Stimulated activated CD8-positive, alpha-beta memory T cell treated with anti-CD3 and anti-CD28 coated beads, Interleukin-12 subunit alpha, Interleukin-12 subunit beta, amount 100 ng/mL, for 4 hours (primary cell): Measurements from ENCODE around the gene CCDC88C.

Experiments
- DNase-seq: peaks from one replicate; pipeline ENCODE4 v3.0.0-alpha.2; 2020; ENCODE audit warnings: low read depth

The CCDC88C gene

GRCh38 chr14:91326514-91327249 lies 90.9 kb downstream of the CCDC88C start:
- DNase-seq, result no peak

- no peak for DNase-seq
Measured at GRCh38 chr14:91324606-91325575, 92.7 kb downstream of the CCDC88C start.

GRCh38 chr14:91323671-91324605 lies 93.7 kb downstream of the CCDC88C start:
- DNase-seq, result peak; percentile 81

GRCh38 chr14:91323031-91323430 lies 94.6 kb downstream of the CCDC88C start:
- no peak for DNase-seq

- no peak for DNase-seq
Measured at GRCh38 chr14:91322623-91323022, 95.0 kb downstream of the CCDC88C start.

- no peak for DNase-seq
Measured at GRCh38 chr14:91321131-91321530, 96.5 kb downstream of the CCDC88C start.

- no peak for DNase-seq
Measured at GRCh38 chr14:91320266-91320665, 97.4 kb downstream of the CCDC88C start.

- DNase-seq, result no peak
Measured at GRCh38 chr14:91318911-91319310, 98.7 kb downstream of the CCDC88C start.

- peak; percentile 67 for DNase-seq
Measured at GRCh38 chr14:91317381-91318308, 100.0 kb downstream of the CCDC88C start.

GRCh38 chr14:91316761-91317160 lies 100.9 kb downstream of the CCDC88C start:
- DNase-seq, result no peak

- DNase-seq, result peak; percentile 67
Measured at GRCh38 chr14:91315844-91316267, 101.8 kb downstream of the CCDC88C start.

GRCh38 chr14:91313852-91314251 lies 103.8 kb downstream of the CCDC88C start:
- DNase-seq, result no peak

- DNase-seq, result no peak
Measured at GRCh38 chr14:91313154-91313850, 104.3 kb downstream of the CCDC88C start.

- no peak for DNase-seq
Measured at GRCh38 chr14:91311284-91311662, 106.3 kb downstream of the CCDC88C start.

GRCh38 chr14:91310606-91311283 lies 106.9 kb downstream of the CCDC88C start:
- DNase-seq, result no peak

GRCh38 chr14:91309756-91310280 lies 107.8 kb downstream of the CCDC88C start:
- DNase-seq, result no peak

- DNase-seq, result no peak
Measured at GRCh38 chr14:91308337-91308736, 109.3 kb downstream of the CCDC88C start.

GRCh38 chr14:91307652-91308051 lies 110.0 kb downstream of the CCDC88C start:
- DNase-seq, result no peak

GRCh38 chr14:91307046-91307445 lies 110.6 kb downstream of the CCDC88C start:
- DNase-seq, result no peak
